Measurements from ENCODE around the gene RGS16.

Gene RGS16

DNA sequence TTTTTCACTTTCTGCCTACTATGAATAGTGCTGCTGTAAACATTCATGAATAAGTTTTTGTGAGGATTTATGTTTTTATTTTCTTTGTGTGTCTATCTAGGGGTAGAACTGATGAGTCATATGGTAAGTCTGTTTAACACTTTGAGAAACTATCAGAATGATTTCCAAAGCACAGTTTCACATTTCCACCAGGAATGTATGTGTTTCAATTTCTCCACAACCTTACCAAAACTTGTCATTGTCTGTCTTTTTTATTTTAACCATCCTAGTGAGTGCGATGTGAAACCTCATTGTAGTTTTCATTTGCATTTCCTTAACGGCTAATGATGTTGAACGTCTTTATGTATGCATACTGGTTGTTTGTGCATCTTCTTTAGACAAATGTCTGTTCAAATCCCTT is 38.7 kb downstream of the RGS16 start:
- Histone ChIP-seq H3K27ac (ENCODE audit: low read depth in 2 of 2, low read length in 2 of 2) (no peak overlapping the region), H3K9ac (ENCODE audit: low read depth in 1 of 2, low read length in 2 of 2) (no peak overlapping the region), H3K27me3 (ENCODE audit: control insufficient read depth in 2 of 2, insufficient read depth in 2 of 2, low read length in 2 of 2) (peaks cover 0 to 2% of the 10 kb centered on the region in 2 donors), H3K9me3 (ENCODE audit: control insufficient read depth in 2 of 2, low read length in 2 of 2) (no peaks in the 10 kb centered on the region), H3K36me3 (ENCODE audit: control insufficient read depth in 2 of 2, insufficient read depth in 2 of 2, low read length in 2 of 2) (no peaks in the 10 kb centered on the region), H3K4me1 (ENCODE audit: control insufficient read depth in 2 of 2, insufficient read depth in 2 of 2, low read length in 2 of 2) (no peaks in the 10 kb centered on the region), H3K4me3 (ENCODE audit: low read length in 2 of 2) (no peak overlapping the region)

DNA sequence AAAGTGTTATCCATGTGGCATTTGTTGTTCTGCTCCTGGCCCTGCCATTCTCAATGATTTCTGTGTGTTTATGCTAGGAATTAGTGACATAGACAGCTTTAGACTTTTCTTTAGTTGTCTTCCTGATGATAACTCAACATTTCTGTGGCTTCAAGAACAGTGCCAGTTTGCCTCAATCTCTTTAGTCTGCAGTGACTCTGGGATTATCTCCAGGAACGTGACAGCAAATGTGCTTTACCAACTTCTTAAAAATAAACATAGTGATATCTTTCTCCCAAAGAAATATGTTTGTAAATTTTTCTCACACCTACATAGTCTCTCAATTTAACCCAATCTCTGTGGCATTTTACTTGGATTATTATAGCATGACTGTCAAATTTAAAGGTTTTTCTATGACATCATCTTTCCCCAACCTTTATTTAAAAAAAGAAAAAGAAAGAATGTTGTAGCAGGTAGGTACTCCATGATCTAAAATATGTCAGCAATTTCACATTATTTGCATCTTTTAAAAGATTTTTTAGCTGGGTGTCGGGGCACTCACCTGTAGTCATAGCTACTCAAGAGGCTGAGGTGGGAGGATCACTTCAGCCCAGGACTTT is 39.7 kb downstream of the RGS16 start:
- Histone ChIP-seq H3K27ac (ENCODE audit: low read depth in 2 of 2, low read length in 2 of 2) (no peak overlapping the region), H3K4me3 (ENCODE audit: low read length in 2 of 2) (no peak overlapping the region), H3K36me3 (ENCODE audit: control insufficient read depth in 2 of 2, insufficient read depth in 2 of 2, low read length in 2 of 2) (no peaks in the 10 kb centered on the region), H3K4me1 (ENCODE audit: control insufficient read depth in 2 of 2, insufficient read depth in 2 of 2, low read length in 2 of 2) (no peaks in the 10 kb centered on the region), H3K9ac (ENCODE audit: low read depth in 1 of 2, low read length in 2 of 2) (no peak overlapping the region), H3K9me3 (ENCODE audit: control insufficient read depth in 2 of 2, low read length in 2 of 2) (no peaks in the 10 kb centered on the region), H3K27me3 (ENCODE audit: control insufficient read depth in 2 of 2, insufficient read depth in 2 of 2, low read length in 2 of 2) (peaks cover 0 to 2% of the 10 kb centered on the region in 2 donors)

DNA sequence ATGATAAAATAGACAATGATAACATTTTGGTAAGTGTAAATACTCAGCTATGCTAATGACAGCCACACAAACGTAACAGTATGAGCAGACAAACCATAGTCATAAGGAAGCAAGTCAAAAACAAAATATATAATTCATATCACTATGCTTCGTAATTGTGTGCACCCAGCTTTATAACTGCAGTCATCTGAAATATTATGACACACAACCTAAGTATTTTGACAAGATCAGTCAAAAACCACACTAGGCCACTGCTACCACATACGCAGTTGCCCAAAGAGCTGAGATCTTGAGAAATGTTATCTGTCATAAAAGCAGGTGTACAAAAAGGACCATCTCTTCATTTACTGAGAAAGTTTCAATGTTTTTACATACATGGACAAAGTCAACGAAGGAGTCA is 41.1 kb downstream of the RGS16 start:
- no peak overlapping the region for H3K27ac ChIP-seq (ENCODE audit: low read depth in 2 of 2, low read length in 2 of 2)

DNA sequence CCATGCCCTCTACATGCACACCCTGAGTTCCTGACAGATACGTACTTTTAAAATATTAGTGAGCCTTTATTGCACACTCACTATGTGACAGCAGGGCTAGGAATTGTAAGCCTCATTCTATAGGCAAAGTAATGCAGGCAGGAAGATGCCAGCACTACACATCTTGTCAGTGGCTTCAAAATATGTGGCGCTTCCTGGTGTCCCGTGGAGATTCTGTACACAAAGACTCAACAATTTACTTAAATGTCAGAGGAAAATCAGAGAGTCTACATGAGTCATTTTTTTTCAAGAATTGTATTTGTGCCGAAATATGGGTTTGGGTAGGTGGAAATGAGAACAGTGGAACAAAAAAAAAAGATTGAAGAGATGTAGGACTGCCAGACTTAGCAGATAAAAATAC is 42.7 kb downstream of the RGS16 start:
- Histone ChIP-seq H3K27ac (ENCODE audit: low read depth in 2 of 2, low read length in 2 of 2) (no peak overlapping the region), H3K9me3 (ENCODE audit: control insufficient read depth in 2 of 2, low read length in 2 of 2) (no peaks in the 10 kb centered on the region), H3K4me3 (ENCODE audit: low read length in 2 of 2) (no peak overlapping the region), H3K9ac (ENCODE audit: low read depth in 1 of 2, low read length in 2 of 2) (no peak overlapping the region), H3K4me1 (ENCODE audit: control insufficient read depth in 2 of 2, insufficient read depth in 2 of 2, low read length in 2 of 2) (no peaks in the 10 kb centered on the region), H3K27me3 (ENCODE audit: control insufficient read depth in 2 of 2, insufficient read depth in 2 of 2, low read length in 2 of 2) (peaks cover 0 to 2% of the 10 kb centered on the region in 2 donors), H3K36me3 (ENCODE audit: control insufficient read depth in 2 of 2, insufficient read depth in 2 of 2, low read length in 2 of 2) (no peaks in the 10 kb centered on the region)

More for the DNA sequence above, 41.1 kb downstream of the RGS16 start:
- Histone ChIP-seq H3K9me3 (ENCODE audit: control insufficient read depth in 2 of 2, low read length in 2 of 2) (no peaks in the 10 kb centered on the region), H3K36me3 (ENCODE audit: control insufficient read depth in 2 of 2, insufficient read depth in 2 of 2, low read length in 2 of 2) (no peaks in the 10 kb centered on the region), H3K27me3 (ENCODE audit: control insufficient read depth in 2 of 2, insufficient read depth in 2 of 2, low read length in 2 of 2) (peaks cover 0 to 2% of the 10 kb centered on the region in 2 donors), H3K4me1 (ENCODE audit: control insufficient read depth in 2 of 2, insufficient read depth in 2 of 2, low read length in 2 of 2) (no peaks in the 10 kb centered on the region), H3K4me3 (ENCODE audit: low read length in 2 of 2) (no peak overlapping the region), H3K9ac (ENCODE audit: low read depth in 1 of 2, low read length in 2 of 2) (no peak overlapping the region)

DNA sequence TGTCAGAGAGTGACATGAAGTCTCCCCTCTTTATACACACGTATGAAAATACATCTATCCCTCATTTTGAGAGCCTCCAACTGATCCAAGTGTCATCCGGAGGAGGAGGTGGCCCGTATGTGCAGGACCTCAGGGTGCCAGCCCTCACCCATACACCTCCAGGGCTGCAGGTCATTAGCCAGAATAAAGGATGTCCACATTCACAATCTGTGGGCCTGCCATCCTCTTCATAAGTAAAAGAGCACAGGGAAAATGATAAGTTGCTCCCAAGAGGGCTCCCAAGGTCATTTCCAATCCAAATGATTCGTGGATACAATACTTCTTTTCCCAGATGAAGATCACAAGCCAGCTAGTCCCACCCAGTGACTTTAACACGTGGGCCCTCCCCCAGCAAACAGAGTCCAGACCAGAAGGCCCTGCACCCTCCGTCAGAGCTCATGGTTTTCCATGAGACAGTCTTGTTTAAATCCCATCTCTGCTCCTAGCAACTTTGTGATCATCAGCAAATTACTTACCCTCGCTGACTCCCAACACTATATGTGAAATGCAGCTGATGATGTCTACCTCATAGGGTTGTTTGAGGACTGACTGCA is 43.7 kb downstream of the RGS16 start:
- Histone ChIP-seq H3K4me1 (ENCODE audit: control insufficient read depth in 2 of 2, insufficient read depth in 2 of 2, low read length in 2 of 2) (no peaks in the 10 kb centered on the region), H3K27ac (ENCODE audit: low read depth in 2 of 2, low read length in 2 of 2) (no peak overlapping the region), H3K9me3 (ENCODE audit: control insufficient read depth in 2 of 2, low read length in 2 of 2) (no peaks in the 10 kb centered on the region), H3K36me3 (ENCODE audit: control insufficient read depth in 2 of 2, insufficient read depth in 2 of 2, low read length in 2 of 2) (no peaks in the 10 kb centered on the region), H3K4me3 (ENCODE audit: low read length in 2 of 2) (no peak overlapping the region), H3K9ac (ENCODE audit: low read depth in 1 of 2, low read length in 2 of 2) (no peak overlapping the region), H3K27me3 (ENCODE audit: control insufficient read depth in 2 of 2, insufficient read depth in 2 of 2, low read length in 2 of 2) (peaks cover 0 to 2% of the 10 kb centered on the region in 2 donors)

- Histone ChIP-seq H3K27ac (ENCODE audit: low read depth in 2 of 2, low read length in 2 of 2) (no peak overlapping the region), H3K27me3 (ENCODE audit: control insufficient read depth in 2 of 2, insufficient read depth in 2 of 2, low read length in 2 of 2) (no peaks in the 10 kb centered on the region), H3K9me3 (ENCODE audit: control insufficient read depth in 2 of 2, low read length in 2 of 2) (peaks cover 0 to 3% of the 10 kb centered on the region in 2 donors), H3K4me3 (ENCODE audit: low read length in 2 of 2) (no peak overlapping the region), H3K4me1 (ENCODE audit: control insufficient read depth in 2 of 2, insufficient read depth in 2 of 2, low read length in 2 of 2) (no peaks in the 10 kb centered on the region), H3K36me3 (ENCODE audit: control insufficient read depth in 2 of 2, insufficient read depth in 2 of 2, low read length in 2 of 2) (no peaks in the 10 kb centered on the region), H3K9ac (ENCODE audit: low read depth in 1 of 2, low read length in 2 of 2) (no peak overlapping the region)
These were observed 47.9 kb downstream of the RGS16 start for GRCh38 chr1:182556279-182556678.

- Histone ChIP-seq H3K4me3 (ENCODE audit: low read length in 2 of 2) (no peak overlapping the region), H3K4me1 (ENCODE audit: control insufficient read depth in 2 of 2, insufficient read depth in 2 of 2, low read length in 2 of 2) (no peaks in the 10 kb centered on the region), H3K27me3 (ENCODE audit: control insufficient read depth in 2 of 2, insufficient read depth in 2 of 2, low read length in 2 of 2) (no peaks in the 10 kb centered on the region), H3K36me3 (ENCODE audit: control insufficient read depth in 2 of 2, insufficient read depth in 2 of 2, low read length in 2 of 2) (no peaks in the 10 kb centered on the region), H3K27ac (ENCODE audit: low read depth in 2 of 2, low read length in 2 of 2) (no peak overlapping the region), H3K9ac (ENCODE audit: low read depth in 1 of 2, low read length in 2 of 2) (no peak overlapping the region), H3K9me3 (ENCODE audit: control insufficient read depth in 2 of 2, low read length in 2 of 2) (peaks cover 0 to 3% of the 10 kb centered on the region in 2 donors)
These were observed 48.7 kb downstream of the RGS16 start for GRCh38 chr1:182555493-182555892.

GRCh38 chr1:182552527-182552926 is 51.7 kb downstream of the RGS16 start:
- Histone ChIP-seq H3K36me3 (ENCODE audit: control insufficient read depth in 2 of 2, insufficient read depth in 2 of 2, low read length in 2 of 2) (no peaks in the 10 kb centered on the region), H3K9me3 (ENCODE audit: control insufficient read depth in 2 of 2, low read length in 2 of 2) (peaks cover 0 to 3% of the 10 kb centered on the region in 2 donors), H3K9ac (ENCODE audit: low read depth in 1 of 2, low read length in 2 of 2) (no peak overlapping the region), H3K27ac (ENCODE audit: low read depth in 2 of 2, low read length in 2 of 2) (no peak overlapping the region), H3K27me3 (ENCODE audit: control insufficient read depth in 2 of 2, insufficient read depth in 2 of 2, low read length in 2 of 2) (no peaks in the 10 kb centered on the region), H3K4me1 (ENCODE audit: control insufficient read depth in 2 of 2, insufficient read depth in 2 of 2, low read length in 2 of 2) (no peaks in the 10 kb centered on the region), H3K4me3 (ENCODE audit: low read length in 2 of 2) (no peak overlapping the region)

GRCh38 chr1:182549811-182550210 is 54.4 kb downstream of the RGS16 start:
- H3K9me3 ChIP-seq (ENCODE audit: control insufficient read depth in 2 of 2, low read length in 2 of 2) = peaks cover 0 to 3% of the 10 kb centered on the region in 2 donors

GRCh38 chr1:182549346-182549745 is 54.8 kb downstream of the RGS16 start:
- Histone ChIP-seq H3K36me3 (ENCODE audit: control insufficient read depth in 2 of 2, insufficient read depth in 2 of 2, low read length in 2 of 2) (no peaks in the 10 kb centered on the region), H3K27me3 (ENCODE audit: control insufficient read depth in 2 of 2, insufficient read depth in 2 of 2, low read length in 2 of 2) (no peaks in the 10 kb centered on the region), H3K9ac (ENCODE audit: low read depth in 1 of 2, low read length in 2 of 2) (no peak overlapping the region), H3K4me3 (ENCODE audit: low read length in 2 of 2) (no peak overlapping the region), H3K4me1 (ENCODE audit: control insufficient read depth in 2 of 2, insufficient read depth in 2 of 2, low read length in 2 of 2) (no peaks in the 10 kb centered on the region), H3K27ac (ENCODE audit: low read depth in 2 of 2, low read length in 2 of 2) (no peak overlapping the region), H3K9me3 (ENCODE audit: control insufficient read depth in 2 of 2, low read length in 2 of 2) (peaks cover 0 to 3% of the 10 kb centered on the region in 2 donors)

More at GRCh38 chr1:182549811-182550210, 54.4 kb downstream of the RGS16 start:
- Histone ChIP-seq H3K4me3 (ENCODE audit: low read length in 2 of 2) (no peak overlapping the region), H3K27me3 (ENCODE audit: control insufficient read depth in 2 of 2, insufficient read depth in 2 of 2, low read length in 2 of 2) (no peaks in the 10 kb centered on the region), H3K36me3 (ENCODE audit: control insufficient read depth in 2 of 2, insufficient read depth in 2 of 2, low read length in 2 of 2) (no peaks in the 10 kb centered on the region), H3K4me1 (ENCODE audit: control insufficient read depth in 2 of 2, insufficient read depth in 2 of 2, low read length in 2 of 2) (no peaks in the 10 kb centered on the region), H3K27ac (ENCODE audit: low read depth in 2 of 2, low read length in 2 of 2) (no peak overlapping the region), H3K9ac (ENCODE audit: low read depth in 1 of 2, low read length in 2 of 2) (no peak overlapping the region)

Measured in mucosa of rectum (tissue), 2 donors.